ENCODE data around the gene FLVCR2. TPM values are rescaled to one million over a fixed set of nuclear protein-coding genes. Genes with fewer than 3 reads are reported as not detected.

FLVCR2 gene
- polyA plus RNA-seq, 1 experiment = 3.4 TPM

- TF ChIP-seq CTCF (IDR thresholded peaks at IDR 0.05; ENCODE audit: low read depth, low read length) = no peak
- Histone ChIP-seq H3K9me3 (ENCODE audit: control insufficient read depth, insufficient read depth, low read length) (no peaks in the 10 kb centered on the region), H3K27ac (ENCODE audit: low read depth, low read length) (no peak overlapping the region), H3K27me3 (ENCODE audit: control insufficient read depth, insufficient read depth, low read length) (no peaks in the 10 kb centered on the region), H3K4me3 (ENCODE audit: low read depth, low read length) (no peak overlapping the region)
- DNase-seq (ENCODE audit: low read depth, low spot score) = no peak
- POLR2A ChIA-PET = interaction anchor here (0.7 kb wide), 1 partner anchor 98 kb away, joined by 3 read pairs; no protein-coding TSS in a partner anchor
- CTCF ChIA-PET = interaction anchor here (0.6 to 2.2 kb wide), 2 partner anchors 26 to 1245 kb away, joined by 3 to 9 read pairs; no protein-coding TSS in a partner anchor
These were observed 43.1 kb upstream of the FLVCR2 start for GRCh38 chr14:75535164-75535898.

DNA sequence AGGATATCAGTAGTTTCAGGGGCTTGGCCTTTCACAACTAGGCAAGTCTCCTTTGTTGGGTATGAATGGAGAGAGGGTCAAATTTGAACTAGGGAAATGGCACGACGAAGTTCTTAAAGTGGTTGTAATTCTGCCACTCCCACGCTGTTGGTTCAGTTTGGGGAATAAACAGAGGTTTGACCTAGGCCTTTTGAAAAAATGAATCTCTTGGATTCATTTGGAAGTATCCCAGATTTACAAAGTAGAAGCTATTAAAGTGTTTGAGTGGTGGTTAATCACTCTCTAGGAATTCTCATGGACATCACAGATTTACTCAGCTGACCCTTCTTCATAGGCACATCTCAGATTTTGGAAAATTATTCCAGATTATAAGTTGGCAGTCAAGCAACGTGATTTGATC is 41.3 kb upstream of the FLVCR2 start:
- Histone ChIP-seq H3K9me3 (ENCODE audit: control insufficient read depth, insufficient read depth, low read length) (no peaks in the 10 kb centered on the region), H3K27me3 (ENCODE audit: control insufficient read depth, insufficient read depth, low read length) (no peaks in the 10 kb centered on the region), H3K27ac (ENCODE audit: low read depth, low read length) (no peak overlapping the region), H3K4me3 (ENCODE audit: low read depth, low read length) (no peak overlapping the region)
- DNase-seq (ENCODE audit: low read depth, low spot score) = no peak
- no peak for TF ChIP-seq CTCF (IDR thresholded peaks at IDR 0.05; ENCODE audit: low read depth, low read length)
- POLR2A ChIA-PET = no interaction called here
- CTCF ChIA-PET = interaction anchor here (1.2 kb wide), 1 partner anchor 24 kb away, joined by 5 read pairs; no protein-coding TSS in a partner anchor

GRCh38 chr14:75539162-75539560 is 39.3 kb upstream of the FLVCR2 start:
- H3K27ac ChIP-seq (ENCODE audit: low read depth, low read length) = no peak overlapping the region

GRCh38 chr14:75539561-75540478 is 38.6 kb upstream of the FLVCR2 start:
- no peak for DNase-seq (ENCODE audit: low read depth, low spot score)
- POLR2A ChIA-PET = no interaction called here
- Histone ChIP-seq H3K27me3 (ENCODE audit: control insufficient read depth, insufficient read depth, low read length) (peaks cover 2% of the 10 kb centered on the region), H3K4me3 (ENCODE audit: low read depth, low read length) (no peak overlapping the region), H3K27ac (ENCODE audit: low read depth, low read length) (no peak overlapping the region), H3K9me3 (ENCODE audit: control insufficient read depth, insufficient read depth, low read length) (no peaks in the 10 kb centered on the region)
- CTCF ChIA-PET = no interaction called here
- TF ChIP-seq CTCF (IDR thresholded peaks at IDR 0.05; ENCODE audit: low read depth, low read length) = no peak

More at GRCh38 chr14:75539162-75539560, 39.3 kb upstream of the FLVCR2 start:
- H3K4me3 ChIP-seq (ENCODE audit: low read depth, low read length) = no peak overlapping the region
- ChIA-PET POLR2A (no interaction called here), CTCF (interaction anchor here (0.6 kb wide), 1 partner anchor 50 kb away, joined by 3 read pairs; no protein-coding TSS in a partner anchor)
- H3K27me3 ChIP-seq (ENCODE audit: control insufficient read depth, insufficient read depth, low read length) = peaks cover 2% of the 10 kb centered on the region
- DNase-seq (ENCODE audit: low read depth, low spot score) = no peak
- no peak for TF ChIP-seq CTCF (IDR thresholded peaks at IDR 0.05; ENCODE audit: low read depth, low read length)
- no peaks in the 10 kb centered on the region for H3K9me3 ChIP-seq (ENCODE audit: control insufficient read depth, insufficient read depth, low read length)
